ENCODE measurements around the gene RNPS1. TPM values are rescaled to one million over a fixed set of nuclear protein-coding genes. Genes with fewer than 3 reads are reported as not detected.

Gene RNPS1
- total and polyA plus RNA-seq, 9 of the 15 experiments (the other 6 are each of a cell fraction or from before 2014, with no cell fraction given) = 44.9 to 338 (median 202) TPM

DNA sequence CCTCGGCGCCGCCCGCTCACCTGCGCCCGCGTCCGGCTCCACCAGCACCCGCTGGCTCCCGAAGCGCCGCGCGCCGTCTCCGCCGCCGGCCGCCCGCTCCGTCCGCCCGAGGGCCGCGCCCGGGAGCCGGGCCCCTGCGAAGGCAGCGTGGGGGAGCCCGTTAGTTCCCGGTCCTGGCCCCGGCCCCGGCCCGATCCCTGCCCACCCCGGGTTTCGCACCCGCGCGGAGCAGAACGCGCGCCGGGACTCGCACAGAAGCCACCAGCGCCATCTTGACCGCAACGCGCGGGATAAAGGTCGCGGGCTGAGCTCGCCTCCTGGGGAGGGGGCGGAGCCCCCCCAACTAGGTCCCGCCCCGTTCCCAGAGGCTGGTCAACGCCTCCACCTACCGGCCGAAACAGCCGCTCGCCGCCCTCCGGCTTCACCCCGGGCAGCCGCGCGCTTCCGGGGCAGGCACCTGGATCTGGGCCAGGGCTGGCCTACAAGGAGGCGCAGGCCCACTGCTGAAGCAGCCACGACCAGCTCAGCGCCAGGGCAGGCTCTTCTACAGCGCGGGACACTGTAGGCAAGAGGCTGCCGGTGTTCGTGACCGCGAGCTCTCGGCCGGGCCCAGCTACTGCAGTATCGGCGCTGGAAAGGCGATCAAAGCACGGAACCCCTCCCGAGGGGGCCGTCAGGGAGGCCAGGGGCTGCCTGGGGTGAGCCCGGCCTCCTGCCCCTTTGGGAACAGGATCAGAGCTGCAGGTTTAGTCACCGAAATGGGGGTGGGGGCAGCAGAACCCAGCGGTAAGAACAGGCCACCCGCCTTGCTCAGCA lies 16.4 kb downstream of the RNPS1 start, which contains the start of gene ECI1 (continued):
- TF ChIP-seq STAT5A (IDR thresholded peaks at IDR 0.05; ENCODE audit: borderline replicate concordance, low read length) (no peak), MAZ (CRISPR knock-in tag; conservative IDR thresholded peaks at IDR 0.05 in 1 of 2, IDR thresholded peaks at IDR 0.05 in 1 of 2) (peak; percentile 93 to 97), MCM5 (IDR thresholded peaks at IDR 0.05; ENCODE audit: low read depth) (no peak), DDX20 (tag; IDR thresholded peaks at IDR 0.05; ENCODE audit: low read depth) (no peak), PRMT5 (CRISPR knock-in tag; IDR thresholded peaks at IDR 0.05) (no peak), ERF (CRISPR knock-in tag; IDR thresholded peaks at IDR 0.05) (no peak), ZNF766 (CRISPR knock-in tag; conservative IDR thresholded peaks at IDR 0.05) (peak; percentile 6; the same call in 1 of the 2 replicates), NCOA2 (IDR thresholded peaks at IDR 0.05; ENCODE audit: partially characterized antibody in 2 of 2) (no peak), NELFE (IDR thresholded peaks at IDR 0.05; ENCODE audit: insufficient read depth, insufficient read length) (no peak), ZNF311 (CRISPR knock-in tag; IDR thresholded peaks at IDR 0.05) (no peak), FOSL1 (tag; conservative IDR thresholded peaks at IDR 0.05) (no peak; the same call in 1 of the 2 replicates), ZNF707 (CRISPR knock-in tag; conservative IDR thresholded peaks at IDR 0.05) (no peak), HDAC8 (tag; IDR thresholded peaks at IDR 0.05) (no peak), ZNF232 (CRISPR knock-in tag; IDR thresholded peaks at IDR 0.05) (no peak), ZKSCAN3 (CRISPR knock-in tag; IDR thresholded peaks at IDR 0.05) (no peak), NR3C1 (CRISPR knock-in tag; IDR thresholded peaks at IDR 0.05) (no peak), ZNF316 (IDR thresholded peaks at IDR 0.05) (no peak)
- TF ChIP-seq, protein P1, sequence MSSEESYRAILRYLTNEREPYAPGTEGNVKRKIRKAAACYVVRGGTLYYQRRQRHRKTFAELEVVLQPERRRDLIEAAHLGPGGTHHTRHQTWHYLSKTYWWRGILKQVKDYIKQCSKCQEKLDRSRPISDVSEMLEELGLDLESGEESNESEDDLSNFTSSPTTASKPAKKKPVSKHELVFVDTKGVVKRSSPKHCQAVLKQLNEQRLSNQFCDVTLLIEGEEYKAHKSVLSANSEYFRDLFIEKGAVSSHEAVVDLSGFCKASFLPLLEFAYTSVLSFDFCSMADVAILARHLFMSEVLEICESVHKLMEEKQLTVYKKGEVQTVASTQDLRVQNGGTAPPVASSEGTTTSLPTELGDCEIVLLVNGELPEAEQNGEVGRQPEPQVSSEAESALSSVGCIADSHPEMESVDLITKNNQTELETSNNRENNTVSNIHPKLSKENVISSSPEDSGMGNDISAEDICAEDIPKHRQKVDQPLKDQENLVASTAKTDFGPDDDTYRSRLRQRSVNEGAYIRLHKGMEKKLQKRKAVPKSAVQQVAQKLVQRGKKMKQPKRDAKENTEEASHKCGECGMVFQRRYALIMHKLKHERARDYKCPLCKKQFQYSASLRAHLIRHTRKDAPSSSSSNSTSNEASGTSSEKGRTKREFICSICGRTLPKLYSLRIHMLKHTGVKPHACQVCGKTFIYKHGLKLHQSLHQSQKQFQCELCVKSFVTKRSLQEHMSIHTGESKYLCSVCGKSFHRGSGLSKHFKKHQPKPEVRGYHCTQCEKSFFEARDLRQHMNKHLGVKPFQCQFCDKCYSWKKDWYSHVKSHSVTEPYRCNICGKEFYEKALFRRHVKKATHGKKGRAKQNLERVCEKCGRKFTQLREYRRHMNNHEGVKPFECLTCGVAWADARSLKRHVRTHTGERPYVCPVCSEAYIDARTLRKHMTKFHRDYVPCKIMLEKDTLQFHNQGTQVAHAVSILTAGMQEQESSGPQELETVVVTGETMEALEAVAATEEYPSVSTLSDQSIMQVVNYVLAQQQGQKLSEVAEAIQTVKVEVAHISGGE (CRISPR knock-in tag; IDR thresholded peaks at IDR 0.05) = peak in 1 of 3 experiments; percentile 62; a peak in 1 of 6 replicates
- TF ChIP-seq, protein P2, sequence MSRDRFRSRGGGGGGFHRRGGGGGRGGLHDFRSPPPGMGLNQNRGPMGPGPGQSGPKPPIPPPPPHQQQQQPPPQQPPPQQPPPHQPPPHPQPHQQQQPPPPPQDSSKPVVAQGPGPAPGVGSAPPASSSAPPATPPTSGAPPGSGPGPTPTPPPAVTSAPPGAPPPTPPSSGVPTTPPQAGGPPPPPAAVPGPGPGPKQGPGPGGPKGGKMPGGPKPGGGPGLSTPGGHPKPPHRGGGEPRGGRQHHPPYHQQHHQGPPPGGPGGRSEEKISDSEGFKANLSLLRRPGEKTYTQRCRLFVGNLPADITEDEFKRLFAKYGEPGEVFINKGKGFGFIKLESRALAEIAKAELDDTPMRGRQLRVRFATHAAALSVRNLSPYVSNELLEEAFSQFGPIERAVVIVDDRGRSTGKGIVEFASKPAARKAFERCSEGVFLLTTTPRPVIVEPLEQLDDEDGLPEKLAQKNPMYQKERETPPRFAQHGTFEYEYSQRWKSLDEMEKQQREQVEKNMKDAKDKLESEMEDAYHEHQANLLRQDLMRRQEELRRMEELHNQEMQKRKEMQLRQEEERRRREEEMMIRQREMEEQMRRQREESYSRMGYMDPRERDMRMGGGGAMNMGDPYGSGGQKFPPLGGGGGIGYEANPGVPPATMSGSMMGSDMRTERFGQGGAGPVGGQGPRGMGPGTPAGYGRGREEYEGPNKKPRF (IDR thresholded peaks at IDR 0.05; ENCODE audit: low read depth, low read length) = no peak
- TF ChIP-seq, protein P3, sequence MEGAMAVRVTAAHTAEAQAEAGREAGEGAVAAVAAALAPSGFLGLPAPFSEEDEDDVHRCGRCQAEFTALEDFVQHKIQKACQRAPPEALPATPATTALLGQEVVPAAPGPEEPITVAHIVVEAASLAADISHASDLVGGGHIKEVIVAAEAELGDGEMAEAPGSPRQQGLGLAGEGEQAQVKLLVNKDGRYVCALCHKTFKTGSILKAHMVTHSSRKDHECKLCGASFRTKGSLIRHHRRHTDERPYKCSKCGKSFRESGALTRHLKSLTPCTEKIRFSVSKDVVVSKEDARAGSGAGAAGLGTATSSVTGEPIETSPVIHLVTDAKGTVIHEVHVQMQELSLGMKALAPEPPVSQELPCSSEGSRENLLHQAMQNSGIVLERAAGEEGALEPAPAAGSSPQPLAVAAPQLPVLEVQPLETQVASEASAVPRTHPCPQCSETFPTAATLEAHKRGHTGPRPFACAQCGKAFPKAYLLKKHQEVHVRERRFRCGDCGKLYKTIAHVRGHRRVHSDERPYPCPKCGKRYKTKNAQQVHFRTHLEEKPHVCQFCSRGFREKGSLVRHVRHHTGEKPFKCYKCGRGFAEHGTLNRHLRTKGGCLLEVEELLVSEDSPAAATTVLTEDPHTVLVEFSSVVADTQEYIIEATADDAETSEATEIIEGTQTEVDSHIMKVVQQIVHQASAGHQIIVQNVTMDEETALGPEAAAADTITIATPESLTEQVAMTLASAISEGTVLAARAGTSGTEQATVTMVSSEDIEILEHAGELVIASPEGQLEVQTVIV (CRISPR knock-in tag; IDR thresholded peaks at IDR 0.05; ENCODE audit: borderline replicate concordance) = no peak

Data from K562 (cell line).